GM18861 (cell line): ENCODE results near the gene MIOX.
"Not testable (repeated sequence)": the region's sequence is repeated elsewhere in the genome, so short reads cannot be mapped to it uniquely, and the experiment has no call there.

Experiments used
- ATAC-seq: cut with Tn5 transposase; IDR thresholded peaks from one replicate; pipeline ENCODE4 v1.9.1; 2021; ENCODE audit not compliant: unreplicated experiment

The MIOX gene

GRCh38 chr22:50528682-50529415 is 42.2 kb downstream of the MIOX start:
- ATAC-seq = no peak

DNA sequence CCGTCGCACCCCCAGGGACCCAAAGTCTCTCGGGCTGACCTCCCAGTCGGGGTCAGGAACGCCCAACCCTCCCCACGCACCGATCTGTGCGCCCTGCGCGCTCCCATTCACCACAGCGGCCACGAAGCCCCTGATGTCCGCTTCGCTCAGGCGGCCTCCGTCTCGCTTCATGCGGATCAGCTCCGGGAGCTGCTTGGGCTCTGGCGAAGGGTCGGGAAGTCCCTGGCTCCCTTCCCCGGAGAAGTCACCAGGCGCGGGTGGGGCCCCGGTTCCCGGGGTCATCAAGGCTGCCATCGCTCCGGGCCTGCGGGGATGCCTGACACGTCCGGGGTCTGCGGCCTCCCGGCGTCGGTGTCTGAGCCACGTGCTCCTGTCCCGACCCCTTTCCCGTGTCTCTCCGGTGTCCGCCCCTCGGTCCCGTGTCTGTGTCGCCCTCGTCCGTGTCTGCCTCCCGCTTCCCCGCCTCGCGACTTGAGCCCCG is 42.8 kb downstream of the MIOX start:
- ATAC-seq = no peak

GRCh38 chr22:50529897-50530579 is 43.4 kb downstream of the MIOX start, which contains the start of gene TYMP:
Gene TYMP (minus strand): TSS chr22:50530012. CDS start chr22:50529709, 303 bp downstream.
- ATAC-seq = no peak

DNA sequence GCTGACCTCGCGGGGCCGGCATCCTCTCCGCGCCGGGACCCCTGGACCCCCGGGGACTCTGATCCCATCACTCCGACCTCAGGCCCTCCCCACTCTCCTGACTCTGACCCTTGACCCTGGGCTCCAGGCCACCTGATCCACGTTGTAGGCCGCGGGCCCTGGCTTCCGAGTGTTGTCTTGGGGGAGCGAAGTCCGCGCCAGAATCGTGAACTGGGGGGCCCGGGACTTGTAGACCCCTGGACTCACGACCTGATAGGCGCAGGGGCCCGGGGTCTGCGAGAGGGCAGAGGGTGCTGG is 43.9 kb downstream of the MIOX start:
- ATAC-seq = no peak

GRCh38 chr22:50530877-50531545 is 44.4 kb downstream of the MIOX start:
- no peak for ATAC-seq

GRCh38 chr22:50531546-50531961 is 44.9 kb downstream of the MIOX start:
- ATAC-seq = no peak

DNA sequence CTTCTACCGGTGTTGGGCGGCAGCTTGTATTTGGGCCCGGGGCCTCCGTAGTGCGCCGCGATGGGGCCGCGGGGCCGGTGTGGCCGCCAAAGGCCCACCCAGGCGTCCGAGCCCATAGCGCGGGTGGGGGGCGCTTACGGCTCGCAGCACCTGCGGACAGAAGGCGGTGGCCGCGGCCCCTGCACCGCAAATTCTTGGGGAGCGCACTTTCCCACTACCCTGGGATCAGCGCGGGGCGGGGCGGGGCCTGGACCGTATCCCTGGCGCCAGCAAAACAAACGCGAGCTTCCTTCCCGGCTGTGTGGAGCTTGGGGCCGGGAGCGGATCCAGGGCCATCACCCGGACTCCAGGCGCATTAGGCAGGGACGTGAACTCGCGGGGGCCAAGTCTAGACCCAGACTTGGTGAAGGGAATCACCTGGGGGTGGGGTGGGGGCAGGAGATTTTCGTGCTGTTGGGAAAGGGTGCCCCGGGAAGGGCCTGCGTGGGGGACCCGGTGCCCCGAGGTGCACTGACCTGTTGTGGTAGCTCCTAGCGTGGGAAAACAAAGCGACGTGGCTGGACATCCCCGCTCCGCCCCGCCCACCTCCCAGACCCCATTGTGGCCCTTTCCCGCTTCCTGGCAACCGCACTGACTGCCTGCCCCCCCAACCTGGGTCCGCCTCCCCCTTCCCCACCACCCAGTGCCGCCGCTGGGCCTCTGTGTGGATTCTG is 45.5 kb downstream of the MIOX start:
- no peak for ATAC-seq

GRCh38 chr22:50532824-50533796 is 46.5 kb downstream of the MIOX start:
- ATAC-seq = no peak

- not testable (repeated sequence) for ATAC-seq
Observed at GRCh38 chr22:50533856-50534711, 47.4 kb downstream of the MIOX start.

- ATAC-seq = no peak
Observed at GRCh38 chr22:50535113-50535512, 48.5 kb downstream of the MIOX start.

- ATAC-seq = no peak
Observed at GRCh38 chr22:50536226-50536625, 49.6 kb downstream of the MIOX start.

- no peak for ATAC-seq
Observed at GRCh38 chr22:50537765-50538164, 51.1 kb downstream of the MIOX start.
